Neural cell (in vitro differentiated cells): ENCODE results near the gene MFAP2. TPM values are rescaled to one million over a fixed set of nuclear protein-coding genes. Genes with fewer than 3 reads are reported as not detected.

Source experiments
- H2AFZ ChIP-seq: fragments of 200-600, 300-800 bp; sonication (generic), shearing (Covaris generic); 2 replicates; pipeline ENCODE4 v1.6.0; 2014; ENCODE audit warnings: low read depth, mild to moderate bottlenecking, antibody characterized with exemption, low read length, moderate library complexity
- H3F3A ChIP-seq: fragments of 200-600 bp; shearing (Covaris generic); 2 replicates; pipeline ENCODE4 v1.6.1; 2016; ENCODE audit warnings: mild to moderate bottlenecking, moderate library complexity, mixed read lengths, antibody characterized with exemption, low read length; ENCODE audit not compliant: insufficient read depth, poor library complexity, severe bottlenecking
- H3K27ac ChIP-seq: fragments of 200-600, 300-800 bp; sonication (generic), shearing (Covaris generic); 2 replicates; pipeline ENCODE4 v1.5.1; 2014; ENCODE audit warnings: mild to moderate bottlenecking, low read length, moderate library complexity
- H3K27me3 ChIP-seq: fragments of 300-800, 200-600 bp; sonication (generic), shearing (Covaris generic); 2 replicates; pipeline ENCODE4 v1.6.0; 2014; ENCODE audit warnings: mild to moderate bottlenecking, low read depth, low read length, moderate library complexity; ENCODE audit not compliant: insufficient read depth
- H3K36me3 ChIP-seq: fragments of 300-800, 200-600 bp; sonication (generic), shearing (Covaris generic); 2 replicates; pipeline ENCODE4 v1.5.1; 2014; ENCODE audit warnings: mild to moderate bottlenecking, antibody characterized with exemption, low read length, moderate library complexity; ENCODE audit not compliant: insufficient read depth
- H3K4me2 ChIP-seq: fragments of 300-800, 200-600 bp; sonication (generic), shearing (Covaris generic); 2 replicates; pipeline ENCODE4 v1.6.0; 2014; ENCODE audit warnings: mild to moderate bottlenecking, low read length
- H3K4me3 ChIP-seq: fragments of 300-800, 200-600 bp; sonication (generic), shearing (Covaris generic); 2 replicates; pipeline ENCODE4 v1.5.1; 2014; ENCODE audit warnings: mild to moderate bottlenecking, low read length, moderate library complexity
- H3K79me2 ChIP-seq: fragments of 200-600 bp; shearing (Covaris generic); replicated peaks from 2 replicates; pipeline ENCODE4 v1.6.0; 2014; ENCODE audit warnings: mild to moderate bottlenecking, low read length, moderate library complexity; ENCODE audit not compliant: insufficient read depth
- H3K9ac ChIP-seq: fragments of 300-800, 200-600 bp; sonication (generic), shearing (Covaris generic); 2 replicates; pipeline ENCODE4 v1.6.1; 2016; ENCODE audit warnings: mild to moderate bottlenecking, low read length, mixed read lengths
- H3K9me2 ChIP-seq: fragments of 200-600 bp; shearing (Covaris generic); 2 replicates; pipeline ENCODE4 v1.6.1; 2016; ENCODE audit warnings: mild to moderate bottlenecking, low read length, mixed read lengths; ENCODE audit not compliant: insufficient read depth
- H3K9me3 ChIP-seq: fragments of 200-600, 300-800 bp; sonication (generic), shearing (Covaris generic); 2 replicates; pipeline ENCODE4 v1.6.1; 2016; ENCODE audit warnings: mild to moderate bottlenecking, mixed run types, low read length, moderate library complexity, mixed read lengths
- H4K20me1 ChIP-seq: fragments of 200-600 bp; shearing (Covaris generic); 2 replicates; pipeline ENCODE4 v1.6.1; 2016; ENCODE audit warnings: mild to moderate bottlenecking, mixed run types; ENCODE audit not compliant: insufficient read depth
- CTCF ChIP-seq: fragments of 450-650 bp; IDR thresholded peaks from 2 replicates; pipeline ENCODE4 v1.5.1; 2014; ENCODE audit warnings: antibody characterized with exemption, mild to moderate bottlenecking, moderate library complexity; ENCODE audit not compliant: poor library complexity, severe bottlenecking
- EP300 ChIP-seq: fragments of 450-650 bp; conservative IDR thresholded peaks from 2 replicates; pipeline ENCODE4 v1.6.1; 2014; ENCODE audit warnings: antibody characterized with exemption, mild to moderate bottlenecking, moderate library complexity; ENCODE audit not compliant: poor library complexity, severe bottlenecking
- EZH2 ChIP-seq: fragments of 200-600, 300-800 bp; shearing (Covaris generic), sonication (generic); IDR thresholded peaks from 2 replicates; pipeline ENCODE4 v1.6.1; 2014; ENCODE audit warnings: antibody characterized with exemption, low read length, borderline replicate concordance, mild to moderate bottlenecking; ENCODE audit not compliant: insufficient read depth, poor library complexity, severe bottlenecking
- MXI1 ChIP-seq: fragments of 450-650 bp; conservative IDR thresholded peaks from 2 replicates; pipeline ENCODE4 v1.6.1; 2014; ENCODE audit warnings: antibody characterized with exemption, mild to moderate bottlenecking; ENCODE audit not compliant: poor library complexity, severe bottlenecking
- POLR2AphosphoS5 ChIP-seq: IDR thresholded peaks from 2 replicates; pipeline ENCODE4 v1.6.1; 2012
- RAD21 ChIP-seq: fragments of 450-650 bp; conservative IDR thresholded peaks from 2 replicates; pipeline ENCODE4 v1.6.1; 2014; ENCODE audit warnings: antibody characterized with exemption, mild to moderate bottlenecking, moderate library complexity
- REST ChIP-seq: IDR thresholded peaks from 2 replicates; pipeline ENCODE4 v1.6.1; 2012; ENCODE audit warnings: borderline replicate concordance
- SMC3 ChIP-seq: fragments of 450-650 bp; conservative IDR thresholded peaks from 2 replicates; pipeline ENCODE4 v1.6.1; 2014; ENCODE audit warnings: antibody characterized with exemption, mild to moderate bottlenecking, moderate library complexity; ENCODE audit not compliant: poor library complexity
- TAF1 ChIP-seq: IDR thresholded peaks from 2 replicates; pipeline ENCODE4 v1.6.1; 2012; ENCODE audit warnings: low read depth
- polyA plus RNA-seq: library from polyadenylated mRNA; depleted of rRNA; stranded (reverse); fragments of >200 nt; gene quantifications from 2 replicates; pipeline ENCODE4 v1.2.3, GENCODE V29; 2014

Gene MFAP2
- polyA plus RNA-seq, 1 donor from 2014 or later = 68.4 TPM

- Histone ChIP-seq H3K9me3 (no peaks in the 10 kb centered on the region), H3K36me3 (no peaks in the 10 kb centered on the region), H4K20me1 (no peaks in the 10 kb centered on the region), H2AFZ (no peak overlapping the region), H3K4me3 (no peak overlapping the region), H3K4me2 (no peak overlapping the region), H3K9me2 (no peaks in the 10 kb centered on the region), H3K27me3 (no peaks in the 10 kb centered on the region), H3K79me2 (no peaks in the 10 kb centered on the region), H3K27ac (no peak overlapping the region), H3K9ac (no peak overlapping the region), H3F3A (no peaks in the 10 kb centered on the region)
- TF ChIP-seq TAF1 = no peak
- TF ChIP-seq REST = no peak
- no peak for TF ChIP-seq POLR2AphosphoS5
- no peak for TF ChIP-seq MXI1
- TF ChIP-seq EP300 = no peak
- no peak for TF ChIP-seq CTCF
- no peak for TF ChIP-seq SMC3
- no peak for TF ChIP-seq EZH2
- TF ChIP-seq RAD21 = no peak
These were observed 10.1 kb downstream of the MFAP2 start for GRCh38 chr1:16970132-16970910.

GRCh38 chr1:16969651-16970050, 10.8 kb downstream of the MFAP2 start:
- Histone ChIP-seq H3K27me3 (no peaks in the 10 kb centered on the region), H3K79me2 (no peaks in the 10 kb centered on the region), H3K36me3 (no peaks in the 10 kb centered on the region), H3K9ac (no peak overlapping the region), H3K4me2 (no peak overlapping the region), H3K4me3 (no peak overlapping the region), H3K27ac (no peak overlapping the region), H4K20me1 (no peaks in the 10 kb centered on the region), H3K9me3 (no peaks in the 10 kb centered on the region), H3K9me2 (no peaks in the 10 kb centered on the region), H3F3A (no peaks in the 10 kb centered on the region), H2AFZ (no peak overlapping the region)
- TF ChIP-seq MXI1 (no peak), TAF1 (no peak), POLR2AphosphoS5 (no peak), CTCF (no peak), RAD21 (no peak), EZH2 (no peak), REST (no peak), SMC3 (no peak), EP300 (no peak)
